ACHN (cell line): ENCODE measurements around the gene ELL.
A peak's percentile ranks its signal among the peaks of the same experiment; 100 is the strongest.

Source experiments
- DNase-seq: peaks from one replicate; pipeline ENCODE4 v3.0.0-alpha.2; 2015
- in situ Hi-C: cut with HindIII; loops from 2 replicates; pipeline ENCODE4 v1.10.0; 2017; ENCODE audit warnings: low sequenced_read_pairs, low pct_ligation_motif_present, low pct_unique_long_range_greater_than_20kb

The ELL gene

GRCh38 chr19:18440936-18441803, 80.7 kb downstream of the ELL start:
- in situ Hi-C loops, result no loop called here
- DNase-seq, result no peak

GRCh38 chr19:18440415-18440877, 81.4 kb downstream of the ELL start:
- in situ Hi-C loops, result no loop called here
- no peak for DNase-seq

- no peak for DNase-seq
- in situ Hi-C loops, result no loop called here
These were observed 82.0 kb downstream of the ELL start for GRCh38 chr19:18439910-18440237.

- no peak for DNase-seq
- in situ Hi-C loops, result no loop called here
These were observed 82.6 kb downstream of the ELL start for GRCh38 chr19:18439025-18439909.

- DNase-seq, result no peak
- in situ Hi-C loops, result no loop called here
These were observed 83.4 kb downstream of the ELL start for GRCh38 chr19:18438331-18439024.

GRCh38 chr19:18437491-18438330, 84.2 kb downstream of the ELL start, which contains the start of gene ISYNA1:
ISYNA1 (minus strand) TSS chr19:18438133; CDS start chr19:18437979, 154 bp downstream.
- in situ Hi-C loops, result no loop called here
- DNase-seq, result peak; percentile 57

- in situ Hi-C loops, result no loop called here
- peak; percentile 86 for DNase-seq
These were observed 85.0 kb downstream of the ELL start for GRCh38 chr19:18436671-18437490.

- in situ Hi-C loops, result no loop called here
- DNase-seq, result no peak
These were observed 85.8 kb downstream of the ELL start for GRCh38 chr19:18435842-18436670.

- DNase-seq, result no peak
- in situ Hi-C loops, result no loop called here
These were observed 86.6 kb downstream of the ELL start for GRCh38 chr19:18435178-18435841.

- in situ Hi-C loops, result no loop called here
- no peak for DNase-seq
These were observed 87.3 kb downstream of the ELL start for GRCh38 chr19:18434411-18435175.

- DNase-seq, result no peak
- in situ Hi-C loops, result no loop called here
These were observed 88.0 kb downstream of the ELL start for GRCh38 chr19:18433735-18434398.

GRCh38 chr19:18433015-18433691, 88.7 kb downstream of the ELL start:
- in situ Hi-C loops, result no loop called here
- DNase-seq, result no peak

GRCh38 chr19:18432275-18433014, 89.4 kb downstream of the ELL start:
- in situ Hi-C loops, result no loop called here
- DNase-seq, result no peak
